HFFc6 (cell line): Measurements from ENCODE around the gene SPRED2. TPM values are rescaled to one million over a fixed set of nuclear protein-coding genes. Genes with fewer than 3 reads are reported as not detected.

ENCODE experiments used
- DNase-seq: peaks from one replicate; pipeline ENCODE4 v3.0.0-alpha.2; 2018
- H3K27ac Mint-ChIP-seq: 2 replicates; pipeline ENCODE4 v1.8.0; 2020; ENCODE audit warnings: mild to moderate bottlenecking, mixed read lengths
- H3K27me3 Mint-ChIP-seq: 2 replicates; pipeline ENCODE4 v1.8.0; 2021; ENCODE audit warnings: mild to moderate bottlenecking, moderate library complexity, mixed read lengths; ENCODE audit not compliant: insufficient read depth
- H3K36me3 Mint-ChIP-seq: 2 replicates; pipeline ENCODE4 v1.8.0; 2021; ENCODE audit warnings: low read depth, mixed read lengths
- H3K4me1 Mint-ChIP-seq: 2 replicates; pipeline ENCODE4 v1.8.0; 2020; ENCODE audit warnings: low read depth, mixed read lengths
- H3K4me3 Mint-ChIP-seq: 2 replicates; pipeline ENCODE4 v1.8.0; 2020; ENCODE audit warnings: mild to moderate bottlenecking, moderate library complexity, mixed read lengths
- H3K9me3 Mint-ChIP-seq: 2 replicates; pipeline ENCODE4 v1.8.0; 2020; ENCODE audit warnings: mild to moderate bottlenecking, mixed read lengths
- total RNA-seq, 6 experiments: library from RNA; stranded (reverse); fragmentation: NEBNext Ultra II Directional; extraction: Animal tissue kit (Norgen Biotek cat#: 25700); gene quantifications; 2 replicates in 1 of 6; 3 replicates in 5 of 6; pipeline ENCODE4 v1.2.3, GENCODE V29; 2021
- TF ChIP-seq, protein P1 (sequence below): fragments of 200-600 bp; sonication (generic); IDR thresholded peaks from 2 replicates; pipeline ENCODE4 v1.5.0; 2021; ENCODE audit warnings: antibody characterized with exemption, mild to moderate bottlenecking

SPRED2 gene
- total RNA-seq, 6 experiments from 2014 or later = 28.7 to 38.5 (median 33.3) TPM

DNA sequence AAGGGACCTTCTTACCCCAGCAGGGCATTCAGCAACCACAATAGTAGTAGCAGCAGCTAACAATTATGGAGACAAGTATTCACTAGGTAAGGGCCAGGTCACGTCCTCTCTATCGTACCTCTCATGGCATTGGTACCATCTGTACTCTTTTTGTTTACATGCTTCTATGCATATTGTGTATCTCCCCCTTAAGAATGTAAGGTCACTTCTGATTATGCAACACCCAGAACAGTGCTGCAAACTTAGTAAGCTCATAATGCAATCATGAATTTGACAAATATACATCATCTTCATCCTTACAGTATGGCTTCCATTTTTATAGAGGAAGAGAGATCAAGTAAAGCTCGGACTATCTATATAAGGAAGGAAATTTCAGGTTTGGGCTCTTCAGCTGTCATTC lies 46.1 kb downstream of the SPRED2 start:
- no peak for DNase-seq
- peaks cover 5% of the 10 kb centered on the region for H3K27me3 Mint-ChIP-seq
- no peak overlapping the region for H3K4me3 Mint-ChIP-seq
- H3K36me3 Mint-ChIP-seq = no peaks in the 10 kb centered on the region
- peaks cover 85% of the 10 kb centered on the region for H3K4me1 Mint-ChIP-seq
- TF ChIP-seq, protein P1, sequence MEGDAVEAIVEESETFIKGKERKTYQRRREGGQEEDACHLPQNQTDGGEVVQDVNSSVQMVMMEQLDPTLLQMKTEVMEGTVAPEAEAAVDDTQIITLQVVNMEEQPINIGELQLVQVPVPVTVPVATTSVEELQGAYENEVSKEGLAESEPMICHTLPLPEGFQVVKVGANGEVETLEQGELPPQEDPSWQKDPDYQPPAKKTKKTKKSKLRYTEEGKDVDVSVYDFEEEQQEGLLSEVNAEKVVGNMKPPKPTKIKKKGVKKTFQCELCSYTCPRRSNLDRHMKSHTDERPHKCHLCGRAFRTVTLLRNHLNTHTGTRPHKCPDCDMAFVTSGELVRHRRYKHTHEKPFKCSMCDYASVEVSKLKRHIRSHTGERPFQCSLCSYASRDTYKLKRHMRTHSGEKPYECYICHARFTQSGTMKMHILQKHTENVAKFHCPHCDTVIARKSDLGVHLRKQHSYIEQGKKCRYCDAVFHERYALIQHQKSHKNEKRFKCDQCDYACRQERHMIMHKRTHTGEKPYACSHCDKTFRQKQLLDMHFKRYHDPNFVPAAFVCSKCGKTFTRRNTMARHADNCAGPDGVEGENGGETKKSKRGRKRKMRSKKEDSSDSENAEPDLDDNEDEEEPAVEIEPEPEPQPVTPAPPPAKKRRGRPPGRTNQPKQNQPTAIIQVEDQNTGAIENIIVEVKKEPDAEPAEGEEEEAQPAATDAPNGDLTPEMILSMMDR = no peak
- no peaks in the 10 kb centered on the region for H3K9me3 Mint-ChIP-seq
- no peak overlapping the region for H3K27ac Mint-ChIP-seq

DNA sequence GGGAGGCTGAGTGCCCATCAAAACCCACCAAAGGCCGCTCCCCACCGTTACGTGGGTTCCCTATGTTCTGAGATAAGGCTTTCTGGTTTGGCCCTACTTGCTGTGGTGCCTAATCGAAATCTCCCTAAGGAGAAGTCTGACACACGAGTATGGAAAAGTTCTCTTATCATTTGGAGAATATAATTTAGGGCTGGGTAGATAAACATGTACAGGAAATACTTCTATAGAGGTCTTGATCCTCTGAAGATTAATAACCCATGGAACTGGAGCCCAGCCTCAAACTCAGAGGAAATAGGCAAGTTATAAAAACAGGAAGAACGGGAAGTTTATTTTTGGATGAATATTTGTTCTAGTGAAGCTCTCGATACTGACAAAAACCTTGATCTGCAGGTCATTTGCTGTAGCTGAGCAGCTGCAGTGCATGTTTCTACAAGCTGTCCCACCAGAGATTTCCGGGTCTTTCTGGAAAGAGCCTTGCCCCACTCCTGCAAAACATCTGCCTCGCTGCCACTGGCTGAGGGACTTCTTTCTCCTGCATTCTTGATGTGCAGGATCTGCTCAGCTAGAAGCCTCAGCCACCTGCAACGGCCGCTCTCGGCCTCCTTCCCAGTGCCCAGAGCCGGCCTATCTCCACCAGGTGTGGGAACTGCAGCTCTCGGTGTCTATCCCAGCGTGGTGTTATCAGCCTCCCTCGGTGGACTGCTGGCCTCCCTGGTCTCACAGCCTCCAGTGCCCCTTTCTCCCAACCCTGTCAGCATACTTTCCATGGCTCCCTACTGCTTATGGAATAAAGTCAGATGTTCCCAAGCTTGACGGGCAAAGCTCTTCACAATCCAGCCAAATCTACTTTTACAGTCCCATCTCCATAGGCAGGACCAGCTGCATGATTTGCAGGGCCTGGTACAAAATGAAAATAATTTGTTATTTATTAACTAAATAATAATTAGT lies 48.6 kb downstream of the SPRED2 start:
- TF ChIP-seq, protein P1 = no peak
- Mint-ChIP-seq H3K27ac (peak overlapping the region; percentile 90), H3K27me3 (peaks cover 5% of the 10 kb centered on the region), H3K4me1 (peaks cover 94% of the 10 kb centered on the region), H3K4me3 (peak overlapping the region; percentile 72), H3K36me3 (peaks cover 5% of the 10 kb centered on the region; the same call in 1 of the 2 replicates), H3K9me3 (no peaks in the 10 kb centered on the region)
- no peak for DNase-seq

GRCh38 chr2:65382776-65383357 lies 49.5 kb downstream of the SPRED2 start:
- TF ChIP-seq, protein P1 = no peak
- H3K9me3 Mint-ChIP-seq = no peaks in the 10 kb centered on the region
- H3K36me3 Mint-ChIP-seq = peaks cover 5% of the 10 kb centered on the region; the same call in 1 of the 2 replicates
- peak overlapping the region; percentile 72 for H3K4me3 Mint-ChIP-seq
- DNase-seq = peak; percentile 88
- peaks cover 94% of the 10 kb centered on the region for H3K4me1 Mint-ChIP-seq
- peak overlapping the region; percentile 90 for H3K27ac Mint-ChIP-seq
- peaks cover 5% of the 10 kb centered on the region for H3K27me3 Mint-ChIP-seq

- peak overlapping the region; percentile 90 for H3K27ac Mint-ChIP-seq
- H3K27me3 Mint-ChIP-seq = peaks cover 5% of the 10 kb centered on the region
- H3K4me1 Mint-ChIP-seq = peaks cover 99% of the 10 kb centered on the region
- TF ChIP-seq, protein P1 = no peak
- no peak for DNase-seq
- H3K4me3 Mint-ChIP-seq = no peak overlapping the region; the same call in 1 of the 2 replicates
- peaks cover 5% of the 10 kb centered on the region; the same call in 1 of the 2 replicates for H3K36me3 Mint-ChIP-seq
- no peaks in the 10 kb centered on the region for H3K9me3 Mint-ChIP-seq
Observed at GRCh38 chr2:65382323-65382722, 50.1 kb downstream of the SPRED2 start.

DNA sequence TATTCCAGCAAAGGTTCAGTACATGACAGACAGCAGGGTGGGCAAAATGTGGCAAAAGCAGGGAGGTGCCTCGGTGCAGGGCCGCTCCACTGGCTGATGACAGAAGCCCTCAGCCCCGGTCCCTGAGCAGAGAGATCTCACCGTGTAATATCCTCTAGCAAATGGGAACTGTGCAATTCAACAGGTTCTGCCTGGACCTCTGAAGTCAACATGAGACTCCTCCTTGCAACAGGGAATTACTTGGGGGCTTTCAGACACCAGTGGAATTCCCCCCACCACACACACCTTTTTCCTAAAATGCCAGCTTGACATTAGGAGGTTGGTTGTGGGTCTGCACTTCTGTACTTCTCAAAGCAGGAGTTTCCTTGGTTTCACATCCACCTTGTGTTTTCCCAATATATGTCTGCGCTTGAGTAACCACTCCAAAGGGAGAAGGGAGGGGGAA lies 50.8 kb downstream of the SPRED2 start:
- TF ChIP-seq, protein P1 = no peak
- no peak for DNase-seq
- no peak overlapping the region for H3K4me3 Mint-ChIP-seq
- peaks cover 10% of the 10 kb centered on the region for H3K36me3 Mint-ChIP-seq
- peak overlapping the region; percentile 90; the same call in 1 of the 2 replicates for H3K27ac Mint-ChIP-seq
- H3K4me1 Mint-ChIP-seq = peaks cover 99% of the 10 kb centered on the region
- no peaks in the 10 kb centered on the region for H3K9me3 Mint-ChIP-seq
- H3K27me3 Mint-ChIP-seq = peaks cover 5% of the 10 kb centered on the region
